RCC 7860 (cell line): ENCODE results near the gene ABI3BP.
A peak's percentile ranks its signal among the peaks of the same experiment; 100 is the strongest.

Experiments
- DNase-seq: peaks from one replicate; pipeline ENCODE4 v3.0.0-alpha.2; 2015; ENCODE audit warnings: low spot score
- FAIRE-seq: peaks from 2 replicates; lab custom pipeline; 2012; peaks lifted over from hg19 to GRCh38; lab: Jason Lieb, UNC

The ABI3BP gene

GRCh38 chr3:100893590-100893989, 99.6 kb downstream of the ABI3BP start:
- FAIRE-seq (no peak), DNase-seq (no peak)

GRCh38 chr3:100893108-100893507, 100.1 kb downstream of the ABI3BP start:
- DNase-seq (no peak), FAIRE-seq (no peak)

- FAIRE-seq, result no peak
- no peak for DNase-seq
These were observed 101.4 kb downstream of the ABI3BP start for GRCh38 chr3:100891827-100892226.

GRCh38 chr3:100891033-100891432, 102.2 kb downstream of the ABI3BP start:
- FAIRE-seq (peak; percentile 76), DNase-seq (peak; percentile 48)

DNA sequence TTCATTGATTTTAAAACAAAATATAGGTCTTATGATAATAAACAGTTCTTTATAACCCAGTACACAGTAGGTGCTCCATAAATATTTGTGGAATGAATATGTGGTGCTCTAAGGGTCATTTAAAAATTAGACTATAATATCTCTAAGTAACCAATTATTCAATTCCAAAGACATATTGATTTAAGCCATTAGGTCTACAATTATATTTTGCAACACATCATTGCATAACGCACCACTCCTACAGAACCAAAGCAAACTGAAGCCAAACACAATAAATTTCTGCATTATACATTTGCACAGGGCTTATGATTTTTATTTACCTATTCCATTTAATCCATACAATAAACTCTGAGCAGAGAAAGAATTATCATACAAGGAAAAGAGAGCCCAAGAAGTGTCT, 104.3 kb downstream of the ABI3BP start:
- no peak for DNase-seq
- no peak for FAIRE-seq

DNA sequence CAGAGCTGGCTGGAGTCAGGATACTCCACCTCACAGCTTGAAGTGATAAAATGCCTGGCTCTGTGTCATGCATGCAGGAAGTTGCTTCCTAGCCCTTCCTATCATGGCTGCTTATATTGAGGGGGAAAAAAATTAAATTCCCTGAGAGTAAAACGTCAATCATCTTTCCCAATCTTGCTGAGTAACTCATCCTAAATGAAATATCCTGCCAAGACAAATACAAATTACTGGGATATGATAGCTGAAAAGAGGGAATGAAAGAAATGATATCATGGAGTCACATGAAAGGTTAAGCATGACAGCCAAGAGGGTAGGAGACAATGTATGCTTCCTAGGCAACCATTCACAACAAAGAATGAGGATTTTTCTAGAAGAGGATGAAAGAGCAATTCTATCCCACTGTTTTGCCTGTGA, 110.6 kb downstream of the ABI3BP start:
- FAIRE-seq, result no peak

GRCh38 chr3:100880845-100881244, 112.4 kb downstream of the ABI3BP start:
- no peak for FAIRE-seq
- DNase-seq, result no peak

More for the DNA sequence above, 110.6 kb downstream of the ABI3BP start:
- DNase-seq, result peak; percentile 15

DNA sequence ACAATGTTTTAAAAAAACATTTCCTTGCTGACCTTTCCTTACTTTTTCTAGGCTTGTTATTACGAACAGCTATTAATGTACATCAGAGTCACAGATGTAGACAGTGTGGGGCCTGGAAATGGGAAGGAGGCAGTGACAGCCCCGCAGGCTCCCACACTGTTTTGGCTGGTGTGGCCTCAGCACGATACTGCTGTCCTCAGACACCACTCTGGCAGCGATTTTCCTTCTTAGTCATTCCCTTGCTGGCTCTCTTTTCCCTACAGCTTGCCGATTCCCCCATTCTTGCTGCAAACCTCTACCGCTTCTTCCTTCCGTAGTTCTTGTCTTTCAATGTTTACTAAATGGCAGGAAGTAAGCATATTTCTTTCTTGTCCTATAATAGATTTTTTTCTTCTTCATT, 113.1 kb downstream of the ABI3BP start:
- FAIRE-seq (no peak), DNase-seq (no peak)

GRCh38 chr3:100879195-100879810, 113.9 kb downstream of the ABI3BP start:
- no peak for DNase-seq

GRCh38 chr3:100877286-100877685, 115.9 kb downstream of the ABI3BP start:
- no peak for FAIRE-seq

More at GRCh38 chr3:100879195-100879810, 113.9 kb downstream of the ABI3BP start:
- FAIRE-seq, result no peak

DNA sequence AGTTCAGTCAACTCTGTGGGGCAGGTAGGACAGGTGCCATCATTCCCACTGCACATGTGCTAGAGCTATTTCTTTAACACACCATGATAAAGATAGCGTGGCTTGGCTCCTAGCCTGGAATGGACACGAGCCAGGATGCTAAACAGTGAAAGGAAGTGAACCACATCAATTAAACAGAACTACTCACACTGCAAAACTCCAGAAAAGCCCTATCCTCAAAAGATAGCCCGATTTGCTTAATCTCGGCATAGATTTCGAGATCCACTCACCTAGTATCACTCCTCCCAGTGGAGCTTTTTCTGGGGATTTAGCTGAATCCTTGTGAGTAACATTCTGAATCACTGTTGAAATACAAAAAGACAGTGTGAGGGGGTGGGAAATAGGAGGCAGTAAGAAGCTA, 118.0 kb downstream of the ABI3BP start:
- DNase-seq, result peak; percentile 59

More at GRCh38 chr3:100877286-100877685, 115.9 kb downstream of the ABI3BP start:
- no peak for DNase-seq

DNA sequence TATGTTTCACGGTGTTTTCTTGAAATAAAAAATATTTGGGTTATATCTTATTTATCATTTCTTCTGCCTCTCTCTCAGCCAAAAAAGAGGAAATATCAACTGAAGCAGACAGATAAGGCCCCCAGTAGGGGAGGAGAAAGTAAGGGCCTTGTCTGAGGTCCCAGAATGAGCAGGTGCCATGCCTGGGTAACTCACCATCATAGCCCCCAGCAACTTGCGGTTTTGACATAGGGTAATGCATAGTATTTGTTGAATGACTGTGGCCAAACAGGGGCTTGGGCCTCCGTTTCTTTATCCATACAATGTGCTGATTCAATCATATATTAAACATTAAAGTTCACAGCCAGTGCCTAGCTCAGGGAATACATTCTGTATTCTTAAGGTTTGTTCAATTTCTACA, 119.6 kb downstream of the ABI3BP start:
- no peak for FAIRE-seq
- DNase-seq, result no peak

More for the DNA sequence above, 118.0 kb downstream of the ABI3BP start:
- peak; percentile 79 for FAIRE-seq

DNA sequence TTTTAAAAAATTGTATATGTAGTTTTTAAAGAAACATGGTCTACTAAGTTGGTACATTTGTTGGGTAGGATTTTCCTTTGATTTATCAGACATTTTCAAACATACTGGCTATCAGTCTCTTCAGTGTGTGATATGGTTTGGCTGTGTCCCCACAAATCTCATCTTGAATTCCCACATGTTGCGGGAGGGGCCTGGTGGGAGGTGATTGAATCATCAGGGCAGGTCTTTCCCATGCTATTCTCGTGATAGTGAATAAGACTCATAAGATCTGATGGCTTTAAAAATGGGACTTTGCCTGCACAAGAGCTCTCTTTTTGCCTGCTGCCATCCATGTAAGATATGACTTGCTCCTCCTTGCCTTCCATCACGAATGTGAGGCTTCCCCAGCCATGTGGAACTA, 121.9 kb downstream of the ABI3BP start:
- DNase-seq, result no peak
- no peak for FAIRE-seq

DNA sequence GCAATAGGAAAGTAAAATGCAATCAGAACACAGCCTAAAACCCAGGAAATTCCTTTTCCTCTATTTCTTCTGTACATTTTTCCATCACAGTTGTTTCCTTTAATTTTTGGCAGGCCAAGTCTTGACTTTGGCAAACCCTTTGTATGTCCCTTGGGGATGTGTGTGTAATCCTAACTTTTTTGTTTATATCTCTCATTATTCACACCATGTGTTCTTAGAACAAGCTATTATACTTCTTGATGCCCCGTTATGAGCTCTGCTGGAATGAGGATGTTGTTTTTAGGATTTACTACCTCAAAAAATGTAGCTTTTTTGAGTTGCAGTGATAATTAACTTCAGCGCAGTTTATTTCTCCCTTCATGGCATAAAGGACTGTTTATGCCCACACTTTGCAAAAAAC, 123.4 kb downstream of the ABI3BP start:
- FAIRE-seq, result no peak
- DNase-seq, result no peak

- FAIRE-seq (no peak), DNase-seq (no peak)
These were observed 124.3 kb downstream of the ABI3BP start for GRCh38 chr3:100868894-100869293.

DNA sequence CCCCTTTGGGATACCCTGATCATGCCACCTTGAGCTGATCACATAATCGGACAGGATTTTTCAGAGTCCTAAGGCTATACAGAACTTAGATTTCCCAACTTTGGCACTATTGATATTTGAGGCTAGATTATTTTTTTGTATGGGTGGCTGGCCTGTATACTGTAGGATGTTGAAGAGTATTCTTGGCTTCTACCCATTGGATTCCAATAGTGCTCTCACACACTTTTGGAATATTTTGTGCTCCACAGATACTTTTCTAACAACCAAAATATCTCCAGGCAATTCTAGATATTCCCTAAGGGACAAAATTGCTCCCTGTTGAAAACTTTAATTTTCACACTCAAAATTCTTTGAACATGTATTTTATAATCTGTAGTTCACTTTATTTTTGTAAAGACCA, 125.1 kb downstream of the ABI3BP start:
- FAIRE-seq, result no peak

GRCh38 chr3:100865442-100865841, 127.8 kb downstream of the ABI3BP start:
- DNase-seq (no peak), FAIRE-seq (no peak)

More for the DNA sequence above, 125.1 kb downstream of the ABI3BP start:
- no peak for DNase-seq

- FAIRE-seq (peak; percentile 84), DNase-seq (peak; percentile 15)
These were observed 128.6 kb downstream of the ABI3BP start for GRCh38 chr3:100864471-100865250.

- FAIRE-seq (no peak), DNase-seq (no peak)
These were observed 135.4 kb downstream of the ABI3BP start for GRCh38 chr3:100857863-100858262.

- DNase-seq (no peak), FAIRE-seq (no peak)
These were observed 136.4 kb downstream of the ABI3BP start for GRCh38 chr3:100856821-100857220.

DNA sequence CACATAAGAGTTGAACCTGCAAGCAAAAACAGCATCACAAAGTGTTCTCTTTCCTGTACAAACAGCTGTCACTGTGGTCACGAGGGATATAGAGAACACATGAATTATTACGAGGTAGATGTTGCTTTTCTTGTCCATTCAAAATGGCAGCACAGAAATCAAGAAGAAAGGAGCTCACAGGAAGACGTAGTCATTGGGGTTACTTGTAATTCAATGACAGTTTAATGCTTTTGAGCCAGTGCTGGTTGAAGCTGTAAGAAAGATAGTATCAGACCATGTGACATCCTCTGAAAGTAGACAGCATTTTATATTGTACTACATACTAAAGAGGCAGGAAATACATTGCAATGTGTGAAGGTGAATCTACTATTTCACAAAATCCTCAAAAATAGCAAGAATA, 140.4 kb downstream of the ABI3BP start:
- no peak for FAIRE-seq
- DNase-seq, result no peak

DNA sequence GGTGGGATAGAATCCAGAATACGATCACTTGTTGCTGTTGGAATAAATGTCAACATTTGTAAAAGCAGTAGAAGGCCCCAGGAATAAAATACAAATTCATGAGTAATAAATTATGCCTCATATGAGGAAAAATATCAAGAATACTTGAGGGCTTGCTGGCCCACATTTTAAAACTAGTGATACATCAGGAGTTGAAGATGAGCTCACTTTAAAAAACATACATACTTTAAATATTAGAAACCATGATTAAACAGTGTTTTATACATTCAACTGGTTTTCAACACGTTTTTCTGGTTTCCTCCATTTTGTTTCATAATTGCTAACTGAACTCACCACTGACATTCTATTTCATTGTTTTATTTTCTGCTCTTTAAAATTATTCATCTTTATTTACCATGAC, 142.5 kb downstream of the ABI3BP start:
- DNase-seq, result no peak
- FAIRE-seq, result no peak
